ENCODE data around the gene TRMT6.

TRMT6 gene

GRCh38 chr20:5987383-5987782, 37.0 kb upstream of the TRMT6 start:
- ChIA-PET POLR2A (no interaction called here), CTCF (interaction anchor here (1.1 to 3.3 kb wide), 5 partner anchors 9 to 458 kb away, joined by 3 to 12 read pairs (median 4); no protein-coding TSS in a partner anchor)
- DNase-seq (ENCODE audit: extremely low spot score) = no peak
- no peak for TF ChIP-seq CTCF (IDR thresholded peaks at IDR 0.05; ENCODE audit: control extremely low read depth, extremely low read depth, low read depth, missing control alignments)

GRCh38 chr20:5980720-5981538, 30.6 kb upstream of the TRMT6 start:
- ChIA-PET CTCF (interaction anchor here (0.9 to 2.4 kb wide), 4 partner anchors 9 to 22 kb away, joined by 3 to 8 read pairs (median 4); no protein-coding TSS in a partner anchor), POLR2A (no interaction called here)
- no peak for DNase-seq (ENCODE audit: extremely low spot score)
- TF ChIP-seq CTCF (IDR thresholded peaks at IDR 0.05; ENCODE audit: control extremely low read depth, extremely low read depth, low read depth, missing control alignments) = no peak

- CTCF ChIA-PET = interaction anchor here (2.4 kb wide), 1 partner anchor 10 kb away, joined by 8 read pairs; no protein-coding TSS in a partner anchor
- POLR2A ChIA-PET = no interaction called here
- TF ChIP-seq CTCF (IDR thresholded peaks at IDR 0.05; ENCODE audit: control extremely low read depth, extremely low read depth, low read depth, missing control alignments) = no peak
- DNase-seq (ENCODE audit: extremely low spot score) = no peak
Observed at GRCh38 chr20:5979801-5980200, 29.5 kb upstream of the TRMT6 start.

GRCh38 chr20:5977975-5978374, 27.6 kb upstream of the TRMT6 start:
- no peak for DNase-seq (ENCODE audit: extremely low spot score)
- ChIA-PET CTCF (interaction anchor here (0.8 to 1.7 kb wide), 8 partner anchors 8 to 449 kb away, joined by 3 to 5 read pairs (median 4); no protein-coding TSS in a partner anchor), POLR2A (no interaction called here)
- no peak for TF ChIP-seq CTCF (IDR thresholded peaks at IDR 0.05; ENCODE audit: control extremely low read depth, extremely low read depth, low read depth, missing control alignments)

- TF ChIP-seq CTCF (IDR thresholded peaks at IDR 0.05; ENCODE audit: control extremely low read depth, extremely low read depth, low read depth, missing control alignments) = no peak
- DNase-seq (ENCODE audit: extremely low spot score) = no peak
- CTCF ChIA-PET = interaction anchor here (1.1 to 1.7 kb wide), 6 partner anchors 9 to 449 kb away, joined by 3 to 5 read pairs (median 3); no protein-coding TSS in a partner anchor
- POLR2A ChIA-PET = no interaction called here
Observed at GRCh38 chr20:5977223-5977622, 26.9 kb upstream of the TRMT6 start.

GRCh38 chr20:5975778-5976177, 25.4 kb upstream of the TRMT6 start:
- ChIA-PET CTCF (interaction anchor here (0.9 to 1.0 kb wide), 2 partner anchors 10 to 446 kb away, joined by 3 read pairs; no protein-coding TSS in a partner anchor), POLR2A (no interaction called here)
- DNase-seq (ENCODE audit: extremely low spot score) = no peak
- TF ChIP-seq CTCF (IDR thresholded peaks at IDR 0.05; ENCODE audit: control extremely low read depth, extremely low read depth, low read depth, missing control alignments) = no peak
